Measurements from ENCODE around the gene EME2. TPM values are rescaled to one million over a fixed set of nuclear protein-coding genes. Genes with fewer than 3 reads are reported as not detected.

EME2 gene, protein sequence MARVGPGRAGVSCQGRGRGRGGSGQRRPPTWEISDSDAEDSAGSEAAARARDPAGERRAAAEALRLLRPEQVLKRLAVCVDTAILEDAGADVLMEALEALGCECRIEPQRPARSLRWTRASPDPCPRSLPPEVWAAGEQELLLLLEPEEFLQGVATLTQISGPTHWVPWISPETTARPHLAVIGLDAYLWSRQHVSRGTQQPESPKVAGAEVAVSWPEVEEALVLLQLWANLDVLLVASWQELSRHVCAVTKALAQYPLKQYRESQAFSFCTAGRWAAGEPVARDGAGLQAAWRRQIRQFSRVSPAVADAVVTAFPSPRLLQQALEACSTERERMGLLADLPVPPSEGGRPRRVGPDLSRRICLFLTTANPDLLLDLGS
- total RNA-seq: 15.7 and 15.9 TPM in 2 replicates

DNA sequence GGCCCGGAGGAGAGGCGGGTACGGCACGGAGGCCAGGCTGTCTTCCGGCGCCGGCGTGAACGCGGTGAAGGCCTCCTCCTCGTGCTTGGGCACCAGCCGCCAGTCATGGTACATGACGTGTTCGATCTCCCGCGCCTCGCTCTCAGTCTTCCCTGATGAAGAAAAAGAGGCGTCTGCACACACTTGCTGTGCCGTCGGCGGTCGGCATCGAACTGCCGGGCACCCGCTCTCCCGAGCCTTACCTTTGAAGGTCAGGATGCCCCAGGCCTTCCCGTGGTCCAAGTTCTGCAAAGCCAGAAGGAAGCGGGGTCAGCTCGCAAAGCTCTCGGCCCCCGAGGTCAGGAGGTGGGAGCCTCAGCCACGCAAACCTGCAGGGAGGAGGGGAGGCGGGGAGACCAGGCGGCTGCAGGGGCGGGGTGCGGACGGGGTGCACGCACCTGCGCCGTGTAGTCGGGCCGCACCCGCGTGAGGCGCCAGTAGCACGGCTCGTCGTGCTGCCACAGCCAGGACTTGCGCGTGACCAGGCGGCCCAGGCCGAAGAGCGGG lies at the start of gene EME2:
TSS of gene EME2 (plus strand) at position 449 of the 546 bp plus-strand sequence. CDS start 418 bp downstream, outside the sequence.

DNA sequence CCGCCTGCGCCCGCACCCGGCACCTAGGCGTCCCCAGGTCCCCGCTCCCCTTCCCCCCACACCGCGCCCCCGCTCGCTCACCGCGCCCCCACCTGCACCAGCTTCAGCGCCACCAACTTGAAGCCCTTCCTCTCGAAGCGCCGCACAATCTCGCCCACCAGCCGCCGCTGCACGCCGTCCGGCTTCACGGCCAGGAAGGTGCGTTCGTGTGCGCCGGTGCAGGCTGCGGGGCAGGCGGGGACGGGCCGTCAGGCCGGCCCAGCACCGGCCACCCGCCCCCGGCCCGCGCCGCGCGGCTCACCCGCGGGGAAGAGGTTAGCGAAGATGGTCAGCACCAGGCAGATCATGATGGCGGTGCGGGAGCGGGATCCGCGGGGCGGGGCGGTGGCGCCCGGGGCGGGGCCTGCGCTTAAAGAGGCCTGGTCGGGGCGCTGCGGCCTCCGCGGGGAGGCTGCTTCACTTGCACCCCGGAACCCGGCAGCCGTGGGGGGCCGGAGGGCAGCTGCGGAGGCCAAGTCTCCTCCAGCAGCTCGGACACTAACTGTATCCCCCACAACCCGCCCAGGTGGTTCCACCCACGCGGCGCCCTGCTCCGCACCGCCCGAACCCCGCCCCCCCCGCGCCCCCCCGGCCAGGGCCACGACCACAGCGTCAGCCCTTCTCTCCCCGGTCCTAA lies 1.3 kb upstream of the EME2 start, which contains the start of gene NME3:
TSS of gene NME3 (minus strand) at position 356 of the 676 bp plus-strand sequence. CDS start at position 347, 9 bp downstream.

DNA sequence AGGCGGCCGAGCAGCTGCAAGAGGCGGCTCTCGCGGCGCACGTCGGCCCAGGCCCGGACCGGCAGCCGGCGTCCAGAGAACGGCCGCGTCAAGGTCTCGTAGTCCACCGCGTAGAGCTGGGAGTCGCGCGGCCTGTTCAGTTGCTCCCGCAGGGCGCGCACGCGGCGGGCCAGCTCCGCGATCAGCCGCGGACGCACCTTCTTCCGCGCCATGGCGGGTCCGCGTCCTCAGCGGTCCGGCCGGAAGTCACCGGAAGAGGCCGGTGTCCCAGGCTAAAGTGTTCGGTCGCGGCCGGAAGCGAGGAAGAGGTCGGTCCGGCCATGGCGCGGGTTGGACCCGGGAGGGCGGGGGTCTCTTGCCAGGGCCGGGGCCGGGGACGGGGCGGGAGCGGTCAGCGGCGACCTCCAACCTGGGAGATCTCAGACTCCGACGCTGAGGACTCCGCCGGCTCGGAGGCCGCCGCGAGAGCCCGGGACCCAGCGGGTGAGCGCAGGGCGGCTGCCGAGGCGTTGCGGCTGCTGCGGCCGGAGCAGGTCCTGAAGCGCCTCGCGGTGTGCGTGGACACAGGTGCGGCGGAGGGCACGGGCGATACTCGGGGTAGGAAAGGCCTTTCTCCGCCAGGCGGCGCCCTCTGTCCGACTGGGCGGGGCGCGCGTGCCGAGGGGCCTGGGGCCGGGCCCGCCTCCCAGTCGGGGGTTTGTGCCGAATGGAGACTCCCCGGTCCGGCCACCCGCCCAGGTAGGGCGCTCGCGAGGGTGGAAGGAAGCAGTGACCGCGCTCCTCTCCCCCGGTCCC lies 495 bp downstream of the EME2 start, which contains the start of gene MRPS34:
TSS of gene MRPS34 (minus strand) at position 227 of the 795 bp plus-strand sequence. CDS start at position 212, 15 bp downstream.

DNA sequence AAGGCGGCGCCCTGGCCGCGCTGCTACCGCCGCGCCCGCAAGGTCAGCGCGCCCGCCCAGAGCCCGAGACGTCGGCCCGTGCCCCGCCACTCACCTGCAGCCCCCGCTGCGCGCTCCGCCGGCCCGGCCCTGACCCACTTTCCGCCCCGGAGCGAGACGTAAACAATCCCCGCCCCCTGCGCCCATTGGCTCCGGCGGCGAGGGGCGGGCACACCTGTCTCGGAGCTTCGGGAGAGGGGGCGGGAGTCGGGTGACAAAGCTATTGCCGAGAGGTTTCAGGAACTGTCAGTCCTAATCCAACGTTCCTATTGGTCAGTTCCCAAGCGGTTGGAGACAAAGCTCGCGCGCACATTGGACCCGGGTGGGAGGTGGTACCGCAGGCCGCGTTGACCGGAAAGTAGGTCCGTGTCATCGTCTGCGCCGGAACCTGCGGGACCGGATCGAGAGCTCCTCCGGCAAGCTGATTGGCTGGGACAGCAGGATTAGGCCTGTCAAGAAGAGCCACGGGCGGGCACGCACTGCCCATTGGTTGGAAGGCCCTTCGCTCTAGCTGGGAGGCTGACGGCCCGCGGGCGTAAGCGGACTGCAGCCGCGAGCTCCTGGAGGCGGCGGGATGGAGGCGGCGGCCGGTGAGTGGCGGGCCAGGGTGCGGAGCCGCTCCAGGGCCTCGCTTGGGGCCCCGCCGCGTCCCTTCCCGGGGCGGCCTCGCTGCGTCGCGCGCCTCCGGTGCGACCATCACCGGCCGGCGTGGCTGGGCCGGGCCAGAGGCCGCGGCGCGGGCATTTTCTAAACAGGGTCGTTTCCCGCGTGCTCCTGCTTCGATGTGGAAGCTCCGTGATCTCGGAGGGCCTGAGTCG lies 10.0 kb downstream of the EME2 start, which contains the start of the genes NUBP2 and SPSB3:
TSS of gene NUBP2 (plus strand) at position 553 of the 857 bp plus-strand sequence. CDS start at position 614, 61 bp downstream.
TSS of gene SPSB3 (minus strand) at position 164 of the 857 bp plus-strand sequence. CDS start 1,088 bp downstream, outside the sequence.

DNA sequence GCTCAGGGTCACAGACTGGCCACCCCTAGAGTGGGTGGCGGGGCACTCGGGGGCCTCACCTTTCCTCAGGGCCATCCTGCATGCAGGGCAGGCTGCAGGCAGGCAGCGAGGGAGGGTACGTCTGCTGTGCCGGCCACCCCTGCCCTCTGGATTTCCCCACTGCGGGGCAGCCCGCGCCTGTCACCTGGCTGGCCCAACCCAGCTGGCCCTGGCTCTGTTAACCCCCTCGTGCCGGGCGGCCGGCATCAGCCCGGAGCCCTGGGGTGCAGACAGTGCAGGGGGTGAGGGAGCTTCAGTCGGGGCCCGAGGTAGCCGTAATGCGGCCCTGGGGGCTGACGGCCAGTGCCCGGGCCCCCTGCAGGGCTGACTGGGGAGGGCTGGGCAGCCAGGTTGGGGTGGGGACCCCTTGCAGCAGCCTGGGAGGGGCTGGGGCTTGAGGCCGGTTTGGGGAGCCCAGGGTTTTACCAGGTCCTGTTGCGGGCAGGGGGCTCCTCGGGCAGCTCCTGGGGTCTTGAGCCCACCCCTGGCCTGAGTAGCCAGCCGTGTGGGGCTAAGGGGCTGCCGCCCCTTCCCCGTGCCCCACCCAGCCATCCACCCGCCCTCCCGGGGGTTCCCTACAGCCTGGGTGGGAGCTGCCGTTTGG lies 21.1 kb downstream of the EME2 start, which contains the start of gene IGFALS:
TSS of gene IGFALS (minus strand) at position 128 of the 643 bp plus-strand sequence. CDS start at position 75, 53 bp downstream.

Small RNA genes within 50 kb of the gene (small RNA-seq; reads per million reads assigned to genes)
- gene MIR3177: not detected

Other genes with a start within 250 kb of the EME2 start
- gene TMEM204, start 239.1 kb upstream of the EME2 start, total RNA-seq: 20.3 and 32.8 TPM in 2 replicates
- 39.8 and 44.9 TPM in 2 replicates for gene IFT140, start 160.7 kb upstream of the EME2 start, total RNA-seq
- 13.2 and 17.2 TPM in 2 replicates for gene CRAMP1, start 160.4 kb upstream of the EME2 start, total RNA-seq
- gene JPT2, start 94.5 kb upstream of the EME2 start, total RNA-seq: 23.2 and 24.9 TPM in 2 replicates
- gene MAPK8IP3, start 66.6 kb upstream of the EME2 start, total RNA-seq: 66.5 and 67.5 TPM in 2 replicates
- gene NME3, start 1.3 kb upstream of the EME2 start, total RNA-seq: 35.1 and 37.2 TPM in 2 replicates
- gene MRPS34, start 324 bp downstream of the EME2 start, total RNA-seq: 36.1 and 37.0 TPM in 2 replicates
- 28.1 and 30.4 TPM in 2 replicates for gene SPSB3, start 9.8 kb downstream of the EME2 start, total RNA-seq
- gene NUBP2, start 10.2 kb downstream of the EME2 start, total RNA-seq: 50.3 and 67.8 TPM in 2 replicates
- gene IGFALS, start 20.9 kb downstream of the EME2 start, total RNA-seq: 0.16 and 0.24 TPM in 2 replicates
- gene HAGH, start 54.0 kb downstream of the EME2 start, total RNA-seq: 12.8 and 17.2 TPM in 2 replicates
- 34.7 and 37.8 TPM in 2 replicates for gene FAHD1, start 54.4 kb downstream of the EME2 start, total RNA-seq
- 0.61 and 1.1 TPM in 2 replicates for gene MEIOB, start 99.4 kb downstream of the EME2 start, total RNA-seq
- 0.16 TPM in 1 of 2 replicates, not detected in the other for gene HS3ST6, start 145.6 kb downstream of the EME2 start, total RNA-seq
- gene MSRB1, start 170.4 kb downstream of the EME2 start, total RNA-seq: 15.3 and 24.9 TPM in 2 replicates
- gene RPL3L, start 181.9 kb downstream of the EME2 start, total RNA-seq: not detected in 2 replicates
- gene NDUFB10, start 186.7 kb downstream of the EME2 start, total RNA-seq: 63.9 and 89.5 TPM in 2 replicates
- gene RPS2, start 192.0 kb downstream of the EME2 start, total RNA-seq: 1,254 and 1,380 TPM in 2 replicates
- not detected in 2 replicates for gene RNF151, start 194.0 kb downstream of the EME2 start, total RNA-seq
- 23.9 and 26.9 TPM in 2 replicates for gene TBL3, start 199.2 kb downstream of the EME2 start, total RNA-seq
- gene NOXO1, start 208.7 kb downstream of the EME2 start, total RNA-seq: 0.12 TPM in 1 of 2 replicates, not detected in the other
- 10.7 and 11.4 TPM in 2 replicates for gene GFER, start 211.4 kb downstream of the EME2 start, total RNA-seq
- gene SYNGR3, start 217.2 kb downstream of the EME2 start, total RNA-seq: 1.1 and 1.9 TPM in 2 replicates
- 30.1 and 30.8 TPM in 2 replicates for gene ZNF598, start 237.0 kb downstream of the EME2 start, total RNA-seq
- gene NPW, start 247.0 kb downstream of the EME2 start, total RNA-seq: not detected in 2 replicates

Data from hair follicle dermal papilla cell (primary cell).